Measurements from ENCODE around the gene NIT1. TPM values are rescaled to one million over a fixed set of nuclear protein-coding genes. Genes with fewer than 3 reads are reported as not detected.

The NIT1 gene
- total and polyA plus RNA-seq, 10 of the 15 experiments (the other 5 are each of a cell fraction or from before 2014, with no cell fraction given): 19.2 to 54.4 (median 28.3) TPM

DNA sequence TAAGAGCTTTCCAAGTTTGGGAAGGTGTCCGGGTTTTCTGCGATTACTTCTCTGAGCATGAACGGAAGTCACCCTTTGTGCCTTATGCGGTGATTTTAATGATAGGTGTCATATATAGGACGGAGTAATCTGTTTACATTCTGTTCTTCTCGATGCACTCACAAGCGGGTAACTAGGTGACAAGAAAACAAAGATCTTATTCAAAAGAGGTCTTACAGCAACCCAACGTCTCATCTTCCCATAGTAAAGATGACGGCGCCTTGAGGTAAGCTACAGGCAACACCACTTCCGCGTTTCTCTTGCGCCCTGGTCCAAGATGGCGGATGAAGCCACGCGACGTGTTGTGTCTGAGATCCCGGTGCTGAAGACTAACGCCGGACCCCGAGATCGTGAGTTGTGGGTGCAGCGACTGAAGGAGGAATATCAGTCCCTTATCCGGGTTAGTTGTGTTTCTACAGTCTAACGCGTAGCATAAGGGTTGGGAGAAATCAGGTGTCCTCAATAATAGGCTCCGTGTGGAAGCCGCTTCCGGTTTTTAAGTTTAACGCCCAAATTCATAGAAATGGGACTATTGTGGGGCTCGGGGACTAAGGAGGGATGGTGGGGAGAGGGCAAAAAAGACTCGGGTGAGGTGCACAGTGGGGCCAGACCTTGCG lies 35.9 kb downstream of the NIT1 start, which contains the start of gene UFC1 (continued):
- TF ChIP-seq KAT2A (conservative IDR thresholded peaks at IDR 0.05; ENCODE audit: control insufficient read depth, low read depth, low read length) (no peak), IRF4 (IDR thresholded peaks at IDR 0.05; ENCODE audit: low read depth, low read length) (no peak), E4F1 (IDR thresholded peaks at IDR 0.05; ENCODE audit: borderline replicate concordance, partially characterized antibody) (peak; percentile 87), SMC3 (IDR thresholded peaks at IDR 0.05; ENCODE audit: borderline replicate concordance, low read length) (no peak), LARP7 (IDR thresholded peaks at IDR 0.05) (no peak), STAT1 (conservative IDR thresholded peaks at IDR 0.05) (no peak), FOS (IDR thresholded peaks at IDR 0.05; ENCODE audit: borderline replicate concordance, extremely low read depth, insufficient read length) (no peak), PAX5 (IDR thresholded peaks at IDR 0.05; ENCODE audit: borderline replicate concordance, low read depth, low read length) (no peak), HDAC6 (IDR thresholded peaks at IDR 0.05; ENCODE audit: unreplicated experiment) (no peak), MEF2A (IDR thresholded peaks at IDR 0.05; ENCODE audit: insufficient read depth, low read depth, low read length) (no peak), FOXK2 (IDR thresholded peaks at IDR 0.05) (peak; percentile 55), MTA2 (IDR thresholded peaks at IDR 0.05; ENCODE audit: low read depth) (0 out of 2 replicates have a peak, but pooled peaks have one; percentile 13), HSF1 (IDR thresholded peaks at IDR 0.05; ENCODE audit: low read depth, low read length) (no peak), IKZF1 (conservative IDR thresholded peaks at IDR 0.05) (peak; percentile 69; the same call in 1 of the 2 replicates), POU2F2 (IDR thresholded peaks at IDR 0.05; ENCODE audit: borderline replicate concordance, low read depth, low read length) (peak; percentile 71; the same call in 2 of the 3 replicates), BMI1 (IDR thresholded peaks at IDR 0.05; ENCODE audit: borderline replicate concordance) (no peak; the same call in 1 of the 2 replicates), NBN (IDR thresholded peaks at IDR 0.05) (peak; percentile 90), SUZ12 (IDR thresholded peaks at IDR 0.05; ENCODE audit: unreplicated experiment) (no peak)
- TF ChIP-seq, protein P1, sequence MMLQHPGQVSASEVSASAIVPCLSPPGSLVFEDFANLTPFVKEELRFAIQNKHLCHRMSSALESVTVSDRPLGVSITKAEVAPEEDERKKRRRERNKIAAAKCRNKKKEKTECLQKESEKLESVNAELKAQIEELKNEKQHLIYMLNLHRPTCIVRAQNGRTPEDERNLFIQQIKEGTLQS (IDR thresholded peaks at IDR 0.05; ENCODE audit: borderline replicate concordance, extremely low read depth, low read depth, low read length): no peak
- TF ChIP-seq, protein P2, sequence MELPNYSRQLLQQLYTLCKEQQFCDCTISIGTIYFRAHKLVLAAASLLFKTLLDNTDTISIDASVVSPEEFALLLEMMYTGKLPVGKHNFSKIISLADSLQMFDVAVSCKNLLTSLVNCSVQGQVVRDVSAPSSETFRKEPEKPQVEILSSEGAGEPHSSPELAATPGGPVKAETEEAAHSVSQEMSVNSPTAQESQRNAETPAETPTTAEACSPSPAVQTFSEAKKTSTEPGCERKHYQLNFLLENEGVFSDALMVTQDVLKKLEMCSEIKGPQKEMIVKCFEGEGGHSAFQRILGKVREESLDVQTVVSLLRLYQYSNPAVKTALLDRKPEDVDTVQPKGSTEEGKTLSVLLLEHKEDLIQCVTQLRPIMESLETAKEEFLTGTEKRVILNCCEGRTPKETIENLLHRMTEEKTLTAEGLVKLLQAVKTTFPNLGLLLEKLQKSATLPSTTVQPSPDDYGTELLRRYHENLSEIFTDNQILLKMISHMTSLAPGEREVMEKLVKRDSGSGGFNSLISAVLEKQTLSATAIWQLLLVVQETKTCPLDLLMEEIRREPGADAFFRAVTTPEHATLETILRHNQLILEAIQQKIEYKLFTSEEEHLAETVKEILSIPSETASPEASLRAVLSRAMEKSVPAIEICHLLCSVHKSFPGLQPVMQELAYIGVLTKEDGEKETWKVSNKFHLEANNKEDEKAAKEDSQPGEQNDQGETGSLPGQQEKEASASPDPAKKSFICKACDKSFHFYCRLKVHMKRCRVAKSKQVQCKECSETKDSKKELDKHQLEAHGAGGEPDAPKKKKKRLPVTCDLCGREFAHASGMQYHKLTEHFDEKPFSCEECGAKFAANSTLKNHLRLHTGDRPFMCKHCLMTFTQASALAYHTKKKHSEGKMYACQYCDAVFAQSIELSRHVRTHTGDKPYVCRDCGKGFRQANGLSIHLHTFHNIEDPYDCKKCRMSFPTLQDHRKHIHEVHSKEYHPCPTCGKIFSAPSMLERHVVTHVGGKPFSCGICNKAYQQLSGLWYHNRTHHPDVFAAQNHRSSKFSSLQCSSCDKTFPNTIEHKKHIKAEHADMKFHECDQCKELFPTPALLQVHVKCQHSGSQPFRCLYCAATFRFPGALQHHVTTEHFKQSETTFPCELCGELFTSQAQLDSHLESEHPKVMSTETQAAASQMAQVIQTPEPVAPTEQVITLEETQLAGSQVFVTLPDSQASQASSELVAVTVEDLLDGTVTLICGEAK (IDR thresholded peaks at IDR 0.05; ENCODE audit: borderline replicate concordance): peak; percentile 99
- TF ChIP-seq, protein P3, sequence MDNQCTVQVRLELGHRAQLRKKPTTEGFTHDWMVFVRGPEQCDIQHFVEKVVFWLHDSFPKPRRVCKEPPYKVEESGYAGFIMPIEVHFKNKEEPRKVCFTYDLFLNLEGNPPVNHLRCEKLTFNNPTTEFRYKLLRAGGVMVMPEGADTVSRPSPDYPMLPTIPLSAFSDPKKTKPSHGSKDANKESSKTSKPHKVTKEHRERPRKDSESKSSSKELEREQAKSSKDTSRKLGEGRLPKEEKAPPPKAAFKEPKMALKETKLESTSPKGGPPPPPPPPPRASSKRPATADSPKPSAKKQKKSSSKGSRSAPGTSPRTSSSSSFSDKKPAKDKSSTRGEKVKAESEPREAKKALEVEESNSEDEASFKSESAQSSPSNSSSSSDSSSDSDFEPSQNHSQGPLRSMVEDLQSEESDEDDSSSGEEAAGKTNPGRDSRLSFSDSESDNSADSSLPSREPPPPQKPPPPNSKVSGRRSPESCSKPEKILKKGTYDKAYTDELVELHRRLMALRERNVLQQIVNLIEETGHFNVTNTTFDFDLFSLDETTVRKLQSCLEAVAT (IDR thresholded peaks at IDR 0.05): no peak; the same call in 1 of the 2 replicates

Data from GM12878 (cell line).